NCI-H2196 (cell line): Measurements from ENCODE around the gene CLASP2.
"Not testable (repeated sequence)": the region's sequence is repeated elsewhere in the genome, so short reads cannot be mapped to it uniquely, and the experiment has no call there.

Source experiments
- DNase-seq: peaks from one replicate; lab custom pipeline; 2025; ENCODE audit not compliant: unreplicated experiment; lab: John Stamatoyannopoulos, UW

The CLASP2 gene

GRCh38 chr3:33458446-33458845, 259.6 kb downstream of the CLASP2 start:
- no peak for DNase-seq

- DNase-seq = no peak
These were observed 261.3 kb downstream of the CLASP2 start for GRCh38 chr3:33456756-33457155.

GRCh38 chr3:33453331-33453761, 264.7 kb downstream of the CLASP2 start:
- DNase-seq = no peak

- not testable (repeated sequence) for DNase-seq
These were observed 266.1 kb downstream of the CLASP2 start for GRCh38 chr3:33451994-33452393.

GRCh38 chr3:33447958-33448357, 270.1 kb downstream of the CLASP2 start:
- no peak for DNase-seq

GRCh38 chr3:33447256-33447625, 270.8 kb downstream of the CLASP2 start:
- DNase-seq = not testable (repeated sequence)
